MM.1S (cell line): ENCODE results near the gene COL5A2.

ENCODE experiments used
- DNase-seq: peaks from one replicate; pipeline ENCODE4 v3.0.0-alpha.2; 2015
- H2AFZ ChIP-seq: fragments of 300-600 bp; sonication (generic); 2 replicates; pipeline ENCODE4 v1.6.0; 2016; ENCODE audit warnings: antibody characterized with exemption, low read length
- H3F3A ChIP-seq: fragments of 300-600 bp; sonication (generic); 2 replicates; pipeline ENCODE4 v1.6.1; 2016; ENCODE audit warnings: mild to moderate bottlenecking, antibody characterized with exemption, low read length, moderate library complexity, mixed read lengths; ENCODE audit not compliant: insufficient read depth
- H3K27ac ChIP-seq: fragments of 300-600 bp; sonication (generic); 2 replicates; pipeline ENCODE4 v1.5.1; 2016; ENCODE audit warnings: mild to moderate bottlenecking, low read length
- H3K27me3 ChIP-seq: fragments of 300-600 bp; sonication (generic); replicated peaks from 2 replicates; pipeline ENCODE4 v1.6.0; 2016; ENCODE audit warnings: low read length; ENCODE audit not compliant: insufficient read depth
- H3K36me3 ChIP-seq: fragments of 300-600 bp; sonication (generic); replicated peaks from 2 replicates; pipeline ENCODE4 v1.6.1; 2016; ENCODE audit warnings: mild to moderate bottlenecking, low read length, mixed read lengths; ENCODE audit not compliant: insufficient read depth
- H3K4me1 ChIP-seq: fragments of 300-600 bp; sonication (generic); 2 replicates; pipeline ENCODE4 v1.6.1; 2016; ENCODE audit warnings: low read length, mixed read lengths
- H3K4me2 ChIP-seq: fragments of 300-600 bp; sonication (generic); 2 replicates; pipeline ENCODE4 v1.6.0; 2016; ENCODE audit warnings: low read depth, low read length
- H3K4me3 ChIP-seq: fragments of 300-600 bp; sonication (generic); 2 replicates; pipeline ENCODE4 v1.5.1; 2016; ENCODE audit warnings: low read length, mixed read lengths
- H3K79me2 ChIP-seq: fragments of 300-600 bp; sonication (generic); 2 replicates; pipeline ENCODE4 v1.6.1; 2016; ENCODE audit warnings: mixed run types, low read length, mixed read lengths
- H3K9ac ChIP-seq: fragments of 300-600 bp; sonication (generic); 2 replicates; pipeline ENCODE4 v1.6.1; 2016; ENCODE audit warnings: low read length, mixed read lengths
- H3K9me2 ChIP-seq: fragments of 300-600 bp; sonication (generic); replicated peaks from 2 replicates; pipeline ENCODE4 v1.6.1; 2016; ENCODE audit warnings: mild to moderate bottlenecking, low read length, mixed read lengths; ENCODE audit not compliant: insufficient read depth
- H3K9me3 ChIP-seq: fragments of 300-600 bp; sonication (generic); replicated peaks from 2 replicates; pipeline ENCODE4 v1.6.1; 2016; ENCODE audit warnings: mild to moderate bottlenecking, low read length, mixed read lengths; ENCODE audit not compliant: insufficient read depth
- H4K20me1 ChIP-seq: fragments of 300-600 bp; sonication (generic); 2 replicates; pipeline ENCODE4 v1.6.1; 2016; ENCODE audit warnings: mild to moderate bottlenecking, low read length, moderate library complexity, mixed read lengths; ENCODE audit not compliant: insufficient read depth
- EZH2 ChIP-seq: fragments of 300-600 bp; sonication (generic); optimal IDR thresholded peaks from 2 replicates; pipeline ENCODE3; 2017; ENCODE audit warnings: low read depth, mild to moderate bottlenecking, antibody characterized with exemption, low read length, mixed read lengths
- EZH2phosphoT487 ChIP-seq: fragments of 300-600 bp; sonication (generic); IDR thresholded peaks from 2 replicates; pipeline ENCODE4 v1.6.1; 2018; ENCODE audit warnings: antibody characterized with exemption, low read length
- TF ChIP-seq, protein P1 (sequence below): fragments of 300-600 bp; sonication (generic); IDR thresholded peaks from 2 replicates; pipeline ENCODE4 v1.5.1; 2016; ENCODE audit warnings: antibody characterized with exemption, low read length, mixed read lengths

Gene COL5A2

DNA sequence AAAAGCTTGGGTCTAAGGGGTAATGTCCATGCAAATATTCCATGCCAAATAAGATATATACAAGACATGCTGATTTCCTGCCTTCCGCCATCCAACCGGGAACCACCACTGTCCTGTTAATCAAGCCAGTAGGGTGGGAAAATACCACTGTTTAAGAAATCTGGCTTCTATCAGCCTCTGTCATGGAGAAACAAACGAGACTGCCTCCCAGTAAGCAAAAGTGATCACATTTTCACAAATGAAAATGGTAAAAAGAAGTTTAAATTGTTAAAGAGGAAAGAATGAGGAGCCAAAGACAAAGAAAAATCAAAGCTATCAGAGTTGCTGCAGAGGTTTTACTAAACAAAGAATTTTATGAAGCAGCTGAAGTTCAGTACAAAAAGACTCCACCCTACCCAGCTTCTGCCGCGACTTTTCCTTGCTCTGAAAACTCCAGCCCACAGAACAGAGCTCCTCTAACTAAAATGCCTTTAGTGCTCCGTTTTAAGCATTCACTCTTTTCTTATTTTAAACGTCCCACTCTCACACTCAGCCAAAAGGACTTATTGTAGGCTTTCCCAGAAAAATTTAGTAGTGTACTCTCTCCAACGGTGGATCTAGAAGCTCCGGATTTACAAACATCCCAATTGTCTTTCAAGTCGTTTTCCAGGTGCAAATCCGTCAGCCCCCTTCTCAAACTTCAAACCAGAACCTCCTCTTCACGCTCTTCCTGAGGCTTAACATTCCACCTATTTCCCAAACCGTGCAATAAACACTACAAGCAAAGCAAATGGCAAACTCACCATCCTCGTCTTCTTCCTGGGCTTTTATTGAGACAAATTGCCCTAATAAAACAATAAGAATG, 613 bp downstream of the COL5A2 start:
- no peaks in the 10 kb centered on the region for H3K36me3 ChIP-seq
- no peaks in the 10 kb centered on the region for H3K9me2 ChIP-seq
- no peak overlapping the region for H2AFZ ChIP-seq
- no peaks in the 10 kb centered on the region for H3K79me2 ChIP-seq
- H3K27me3 ChIP-seq: no peaks in the 10 kb centered on the region
- no peaks in the 10 kb centered on the region for H3K4me1 ChIP-seq
- no peak overlapping the region for H3K9ac ChIP-seq
- H3K27ac ChIP-seq: no peak overlapping the region
- H3F3A ChIP-seq: no peaks in the 10 kb centered on the region
- no peak overlapping the region for H3K4me3 ChIP-seq
- no peak for DNase-seq
- H4K20me1 ChIP-seq: no peaks in the 10 kb centered on the region
- TF ChIP-seq EZH2 (no peak), EZH2phosphoT487 (no peak)
- TF ChIP-seq, protein P1, sequence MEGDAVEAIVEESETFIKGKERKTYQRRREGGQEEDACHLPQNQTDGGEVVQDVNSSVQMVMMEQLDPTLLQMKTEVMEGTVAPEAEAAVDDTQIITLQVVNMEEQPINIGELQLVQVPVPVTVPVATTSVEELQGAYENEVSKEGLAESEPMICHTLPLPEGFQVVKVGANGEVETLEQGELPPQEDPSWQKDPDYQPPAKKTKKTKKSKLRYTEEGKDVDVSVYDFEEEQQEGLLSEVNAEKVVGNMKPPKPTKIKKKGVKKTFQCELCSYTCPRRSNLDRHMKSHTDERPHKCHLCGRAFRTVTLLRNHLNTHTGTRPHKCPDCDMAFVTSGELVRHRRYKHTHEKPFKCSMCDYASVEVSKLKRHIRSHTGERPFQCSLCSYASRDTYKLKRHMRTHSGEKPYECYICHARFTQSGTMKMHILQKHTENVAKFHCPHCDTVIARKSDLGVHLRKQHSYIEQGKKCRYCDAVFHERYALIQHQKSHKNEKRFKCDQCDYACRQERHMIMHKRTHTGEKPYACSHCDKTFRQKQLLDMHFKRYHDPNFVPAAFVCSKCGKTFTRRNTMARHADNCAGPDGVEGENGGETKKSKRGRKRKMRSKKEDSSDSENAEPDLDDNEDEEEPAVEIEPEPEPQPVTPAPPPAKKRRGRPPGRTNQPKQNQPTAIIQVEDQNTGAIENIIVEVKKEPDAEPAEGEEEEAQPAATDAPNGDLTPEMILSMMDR: no peak
- H3K9me3 ChIP-seq: no peaks in the 10 kb centered on the region
- no peak overlapping the region for H3K4me2 ChIP-seq

DNA sequence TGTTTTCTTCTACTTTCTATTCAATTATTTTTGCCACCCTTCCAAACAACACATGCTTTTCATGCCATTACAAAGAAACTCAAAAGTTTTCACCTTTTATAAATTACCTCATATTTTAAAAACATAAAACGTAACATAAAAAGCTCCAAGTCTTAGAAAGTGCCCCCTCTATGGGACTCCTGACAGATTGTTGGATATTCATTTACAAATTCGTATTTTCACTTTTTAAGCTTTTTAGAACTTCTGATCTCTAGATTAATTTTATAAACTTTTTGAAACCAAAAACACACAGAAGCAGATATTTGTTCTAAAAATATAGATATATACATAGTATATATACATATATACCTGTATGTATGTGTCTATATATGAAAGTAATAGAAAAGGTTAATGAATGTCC, 1.5 kb downstream of the COL5A2 start:
- no peaks in the 10 kb centered on the region for H3K27me3 ChIP-seq
- H3K9me3 ChIP-seq: no peaks in the 10 kb centered on the region
- no peak overlapping the region for H2AFZ ChIP-seq
- no peaks in the 10 kb centered on the region for H3K79me2 ChIP-seq
- no peaks in the 10 kb centered on the region for H3K9me2 ChIP-seq
- H4K20me1 ChIP-seq: no peaks in the 10 kb centered on the region
- H3K36me3 ChIP-seq: no peaks in the 10 kb centered on the region
- no peak overlapping the region for H3K27ac ChIP-seq
- no peaks in the 10 kb centered on the region for H3K4me1 ChIP-seq
- DNase-seq: no peak
- no peak overlapping the region for H3K4me3 ChIP-seq
- TF ChIP-seq EZH2: no peak
- TF ChIP-seq, protein P1: no peak
- TF ChIP-seq EZH2phosphoT487: no peak
- no peak overlapping the region for H3K4me2 ChIP-seq
- no peaks in the 10 kb centered on the region for H3F3A ChIP-seq
- no peak overlapping the region for H3K9ac ChIP-seq

DNA sequence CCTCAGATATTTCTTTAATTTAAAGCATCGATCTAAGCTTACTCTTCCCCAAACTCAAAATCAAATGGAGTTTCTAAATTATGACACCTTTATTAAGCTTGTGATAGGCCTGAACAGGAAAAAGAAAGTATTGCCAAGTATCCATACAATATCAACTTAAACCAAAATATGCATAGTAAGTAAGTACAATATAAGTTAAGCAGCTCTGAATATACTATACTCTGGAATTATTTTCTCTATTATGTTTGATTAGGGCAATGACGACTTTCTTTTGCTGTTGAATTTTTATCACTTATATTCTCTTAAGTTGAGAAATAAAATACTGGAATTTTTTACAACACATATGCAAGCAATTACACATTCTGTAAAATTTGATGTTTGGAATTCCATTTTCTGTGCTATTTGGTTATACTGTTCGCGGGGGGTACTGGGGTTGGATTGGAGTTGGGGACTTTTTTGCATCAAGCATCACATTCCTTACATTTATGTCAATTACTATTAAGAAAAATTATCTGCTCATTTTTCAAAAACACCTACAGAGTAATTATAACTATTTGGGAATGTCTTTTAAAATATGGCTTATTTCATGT, 2.2 kb downstream of the COL5A2 start:
- no peak for DNase-seq
- TF ChIP-seq EZH2 (no peak), EZH2phosphoT487 (no peak)
- TF ChIP-seq, protein P1: no peak

More for the DNA sequence above, 2.2 kb downstream of the COL5A2 start:
- H3K27me3 ChIP-seq: no peaks in the 10 kb centered on the region
- no peak overlapping the region for H3K4me3 ChIP-seq
- H3K27ac ChIP-seq: no peak overlapping the region
- no peaks in the 10 kb centered on the region for H3K79me2 ChIP-seq
- no peak overlapping the region for H3K9ac ChIP-seq
- no peaks in the 10 kb centered on the region for H3K9me3 ChIP-seq
- no peak overlapping the region for H3K4me2 ChIP-seq
- H3K36me3 ChIP-seq: no peaks in the 10 kb centered on the region
- no peak overlapping the region for H2AFZ ChIP-seq
- no peaks in the 10 kb centered on the region for H3F3A ChIP-seq
- H4K20me1 ChIP-seq: no peaks in the 10 kb centered on the region
- H3K4me1 ChIP-seq: no peaks in the 10 kb centered on the region
- H3K9me2 ChIP-seq: no peaks in the 10 kb centered on the region
